Suppressor macrophage treated with lipopolysaccharide for 1 hour (primary cell): ENCODE data around the gene RGS7.
"Not testable (repeated sequence)": the region's sequence is repeated elsewhere in the genome, so short reads cannot be mapped to it uniquely, and the experiment has no call there.

Experiments used
- DNase-seq, 3 donors: peaks; one replicate each; pipeline ENCODE4 v3.0.0-alpha.2; 2020 to 2022

The RGS7 gene

DNA sequence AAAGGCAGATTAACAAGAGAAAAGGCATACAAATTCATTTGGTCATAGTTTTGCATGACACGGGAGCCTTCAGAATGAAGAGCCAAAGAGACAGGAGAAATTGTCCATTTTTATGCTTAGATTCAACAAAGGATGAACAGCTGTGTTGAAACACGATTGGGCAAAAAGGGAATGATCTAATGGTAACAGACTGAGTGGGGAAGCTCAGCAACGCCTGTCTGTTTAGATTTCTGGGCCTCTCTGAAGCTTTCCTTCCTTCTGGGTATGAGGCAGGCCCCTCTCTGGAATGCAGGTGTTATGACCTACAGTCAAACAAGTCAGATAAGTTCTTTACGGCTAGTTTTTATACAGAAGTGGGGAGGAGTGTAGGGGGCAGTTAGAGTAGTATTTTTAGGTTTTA, 154.6 kb downstream of the RGS7 start:
- DNase-seq: no peak

GRCh38 chr1:241186716-241187115, 170.3 kb downstream of the RGS7 start:
- DNase-seq: no peak

GRCh38 chr1:241181971-241182370, 175.0 kb downstream of the RGS7 start:
- DNase-seq: no peak

- no peak for DNase-seq
These were observed 175.5 kb downstream of the RGS7 start for GRCh38 chr1:241181471-241181870.

DNA sequence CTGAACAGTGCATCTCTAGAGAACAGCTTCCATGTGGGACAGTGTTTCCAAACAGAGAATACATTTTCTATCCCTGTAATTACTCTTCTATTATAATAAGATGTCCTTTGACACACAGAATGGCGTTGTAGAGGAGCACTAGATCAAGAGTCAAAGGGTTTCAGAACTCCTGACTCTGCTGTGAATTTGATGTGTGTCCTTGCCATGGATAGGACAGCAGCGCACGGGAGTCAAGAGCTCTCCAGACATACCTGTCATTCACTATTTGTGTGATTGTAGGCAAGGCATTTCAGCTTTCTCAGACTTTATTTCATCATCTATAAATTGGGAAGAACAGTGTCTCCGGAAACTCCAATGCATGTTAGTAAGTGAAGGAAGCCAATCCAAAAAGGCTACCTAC, 176.4 kb downstream of the RGS7 start:
- no peak for DNase-seq

DNA sequence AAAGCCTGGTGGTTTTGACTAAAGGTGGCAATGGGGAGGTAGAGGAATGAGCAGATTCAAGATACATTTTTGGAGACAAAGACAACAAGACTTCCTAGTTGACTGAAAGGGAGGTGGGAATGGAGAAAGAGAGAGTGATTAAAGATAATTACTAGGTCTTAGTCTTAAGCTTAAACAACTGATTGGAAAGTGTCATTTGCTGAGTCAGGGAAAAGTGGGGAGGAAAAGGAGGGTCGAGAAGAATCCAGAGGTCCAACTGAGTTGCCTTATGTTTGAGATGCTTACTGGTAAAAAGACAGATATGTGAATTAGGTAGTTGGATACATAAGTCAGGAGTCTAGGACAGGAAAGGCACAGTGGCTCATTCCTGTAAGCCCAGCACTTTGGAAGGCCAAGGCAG, 179.3 kb downstream of the RGS7 start:
- DNase-seq: no peak

- no peak for DNase-seq
These were observed 184.5 kb downstream of the RGS7 start for GRCh38 chr1:241172486-241172885.

- no peak for DNase-seq
These were observed 185.0 kb downstream of the RGS7 start for GRCh38 chr1:241171991-241172390.

- DNase-seq: no peak
These were observed 189.8 kb downstream of the RGS7 start for GRCh38 chr1:241167121-241167630.

DNA sequence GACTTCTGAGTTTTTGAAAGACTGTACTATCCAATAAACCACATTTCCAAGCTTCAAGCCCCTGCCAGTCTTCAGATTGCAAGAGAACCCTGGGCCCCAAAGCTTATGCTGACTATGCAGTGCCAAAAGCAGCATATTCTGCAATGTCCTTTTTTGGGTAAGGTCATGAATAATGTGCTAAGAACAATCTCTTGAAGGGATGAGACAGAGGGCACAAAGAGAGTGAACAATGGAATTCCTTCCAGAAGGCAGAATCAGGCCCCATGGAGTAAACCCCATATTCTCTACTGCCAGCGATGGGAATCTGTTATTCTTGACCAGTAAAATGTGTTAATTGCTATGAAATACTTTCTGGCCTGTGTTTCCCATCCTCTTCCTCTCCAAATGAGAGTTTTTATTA, 190.4 kb downstream of the RGS7 start:
- DNase-seq: no peak

DNA sequence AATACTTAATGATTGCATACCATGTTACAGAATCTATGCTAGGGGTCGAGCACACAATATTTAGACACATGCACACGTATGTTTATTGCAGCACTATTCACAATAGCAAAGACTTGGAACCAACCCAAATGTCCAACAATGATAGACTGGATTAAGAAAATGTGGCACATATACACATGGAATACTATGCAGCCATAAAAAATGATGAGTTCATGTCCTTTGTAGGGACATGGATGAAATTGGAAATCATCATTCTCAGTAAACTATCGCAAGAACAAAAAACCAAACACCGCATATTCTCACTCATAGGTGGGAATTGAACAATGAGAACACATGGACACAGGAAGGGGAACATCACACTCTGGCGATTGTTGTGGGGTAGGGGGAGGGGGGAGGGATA, 191.7 kb downstream of the RGS7 start:
- not testable (repeated sequence) for DNase-seq

DNA sequence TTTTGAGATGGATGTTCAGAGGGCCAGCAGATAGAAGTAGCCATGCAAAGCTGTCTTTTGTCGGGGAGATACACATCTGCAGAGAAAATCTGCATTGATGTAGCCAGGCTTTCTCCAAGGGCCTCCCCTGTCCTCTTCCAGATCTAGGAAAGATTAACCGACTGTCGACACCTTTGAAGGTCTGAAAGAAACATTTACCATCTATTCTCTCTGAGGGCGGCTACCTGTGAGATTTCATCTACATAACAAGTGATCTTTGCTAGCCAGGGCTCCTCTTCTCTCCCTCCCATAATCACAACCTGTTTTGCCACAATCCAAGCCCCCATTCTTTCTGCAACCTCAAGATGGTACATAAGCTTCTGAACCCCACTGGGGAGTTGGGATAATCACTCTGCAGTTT, 193.6 kb downstream of the RGS7 start:
- DNase-seq: no peak

DNA sequence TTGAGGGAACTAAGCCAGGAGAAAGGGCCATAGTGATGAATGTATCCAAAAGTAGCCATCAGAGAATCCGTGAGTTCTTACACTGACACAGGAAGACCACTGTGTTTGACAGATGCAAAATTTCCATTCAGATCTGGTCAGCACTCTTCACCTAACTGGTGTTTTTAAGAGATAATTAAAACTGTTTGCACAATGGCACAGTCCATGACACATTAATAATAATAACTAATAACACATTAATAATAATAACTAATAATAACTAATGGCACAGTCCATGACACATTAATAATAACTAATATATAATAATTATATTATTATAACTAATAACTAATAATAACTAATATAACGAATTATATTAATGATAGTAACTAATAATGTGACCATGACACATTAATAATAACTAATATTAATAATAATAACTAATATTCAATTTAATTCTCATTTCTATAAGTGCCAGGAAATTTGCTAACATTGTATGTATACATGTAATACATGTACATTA, 195.8 kb downstream of the RGS7 start:
- no peak for DNase-seq

DNA sequence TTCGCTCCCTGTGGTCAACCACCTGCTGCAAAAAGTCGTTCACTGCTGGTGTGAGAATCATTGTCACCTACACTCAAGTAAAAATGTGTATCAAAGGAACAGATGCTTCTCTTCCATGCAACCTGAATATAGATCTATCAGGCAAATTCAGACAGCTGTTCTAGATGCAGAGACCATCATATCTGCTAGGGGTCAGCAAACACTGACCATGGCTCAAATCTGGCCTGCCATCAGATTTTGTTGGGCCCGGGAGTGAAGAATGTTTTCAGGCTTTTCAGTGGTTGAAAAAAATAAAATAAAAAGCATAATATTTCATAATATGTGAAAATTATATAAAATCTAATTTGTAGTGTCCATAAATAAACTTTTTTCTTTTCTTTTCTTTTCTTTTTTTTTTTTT, 199.6 kb downstream of the RGS7 start:
- DNase-seq: no peak

- no peak for DNase-seq
These were observed 200.6 kb downstream of the RGS7 start for GRCh38 chr1:241156231-241156965.

- no peak for DNase-seq
These were observed 211.1 kb downstream of the RGS7 start for GRCh38 chr1:241145881-241146280.

- no peak for DNase-seq
These were observed 213.1 kb downstream of the RGS7 start for GRCh38 chr1:241143765-241144442.

GRCh38 chr1:241142493-241142892, 214.5 kb downstream of the RGS7 start:
- no peak for DNase-seq

DNA sequence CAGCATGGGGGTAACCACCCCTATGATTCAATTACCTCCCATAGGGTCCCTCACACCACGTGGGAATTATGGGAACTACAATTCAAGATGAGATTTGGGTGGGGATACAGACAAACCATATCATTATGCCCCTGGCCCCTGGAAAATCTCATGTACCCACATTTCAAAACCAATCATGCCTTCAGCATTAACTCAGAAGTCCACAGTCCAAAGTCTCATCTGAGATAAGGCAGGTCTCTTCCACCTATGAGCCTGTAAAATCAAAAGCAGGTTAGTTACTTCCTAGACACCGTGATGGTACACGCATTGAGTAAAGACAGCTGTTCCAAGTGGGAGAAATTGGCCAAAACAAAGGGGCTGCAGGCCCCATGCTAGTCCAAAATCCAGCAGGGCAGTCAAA, 215.4 kb downstream of the RGS7 start:
- DNase-seq: not testable (repeated sequence)

GRCh38 chr1:241140670-241141069, 216.3 kb downstream of the RGS7 start:
- no peak for DNase-seq

DNA sequence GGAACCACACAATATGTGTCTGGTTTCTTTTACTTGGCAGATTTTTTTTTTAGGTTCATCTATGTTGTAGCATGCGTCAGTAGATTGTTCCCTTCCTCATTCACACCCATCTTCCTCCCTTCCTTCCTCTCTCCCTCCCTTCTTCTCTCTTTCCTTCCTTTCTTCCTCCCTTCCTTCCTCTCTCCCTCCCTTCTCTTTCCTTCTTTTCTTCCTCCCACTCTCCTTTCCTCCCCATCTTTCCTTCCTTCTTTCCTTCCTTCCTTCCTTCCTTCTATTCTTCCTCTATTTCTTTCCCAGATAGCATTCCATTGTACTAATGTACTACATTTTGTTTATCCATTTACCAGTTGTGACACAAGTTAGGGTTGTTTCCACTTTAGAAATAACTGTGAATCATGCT, 218.0 kb downstream of the RGS7 start:
- DNase-seq: no peak

GRCh38 chr1:241138248-241138647, 218.8 kb downstream of the RGS7 start:
- DNase-seq: no peak

- DNase-seq: no peak
These were observed 220.6 kb downstream of the RGS7 start for GRCh38 chr1:241136389-241136788.

- DNase-seq: no peak
These were observed 225.3 kb downstream of the RGS7 start for GRCh38 chr1:241131636-241132194.
